DMS79 (cell line): Measurements from ENCODE around the gene COASY.

ENCODE experiments used
- DNase-seq: peaks from one replicate; lab custom pipeline; 2025; lab: John Stamatoyannopoulos, UW

COASY gene

DNA sequence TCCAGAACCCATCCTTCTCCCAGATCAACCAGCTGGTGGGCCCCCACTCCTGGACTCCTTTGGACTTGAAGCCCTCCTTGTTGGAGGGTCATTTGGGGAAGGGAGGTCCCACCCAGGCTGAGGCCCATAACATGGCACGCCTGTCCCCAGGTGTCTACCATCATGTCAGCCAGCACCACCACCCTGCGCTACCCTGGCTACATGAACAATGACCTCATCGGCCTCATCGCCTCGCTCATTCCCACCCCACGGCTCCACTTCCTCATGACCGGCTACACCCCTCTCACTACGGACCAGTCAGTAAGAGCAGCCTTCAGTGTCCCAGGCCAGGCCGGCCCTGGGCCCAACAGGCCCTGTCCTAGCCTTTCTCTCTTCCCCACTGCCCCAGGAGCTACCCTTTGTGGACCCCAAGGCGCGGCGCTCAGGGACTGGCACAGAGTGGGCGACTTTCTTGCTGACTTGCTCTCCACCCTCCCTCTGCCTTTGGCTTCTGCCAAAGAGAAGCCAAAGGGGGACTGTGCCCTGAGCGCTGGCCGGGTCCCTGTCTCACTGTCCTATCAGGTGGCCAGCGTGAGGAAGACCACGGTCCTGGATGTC, 51.8 kb downstream of the COASY start:
- DNase-seq: no peak
